Measurements from ENCODE around the gene NDST1.

The NDST1 gene

GRCh38 chr5:150549735-150550134 is 41.8 kb downstream of the NDST1 start:
- no peak for DNase-seq

DNA sequence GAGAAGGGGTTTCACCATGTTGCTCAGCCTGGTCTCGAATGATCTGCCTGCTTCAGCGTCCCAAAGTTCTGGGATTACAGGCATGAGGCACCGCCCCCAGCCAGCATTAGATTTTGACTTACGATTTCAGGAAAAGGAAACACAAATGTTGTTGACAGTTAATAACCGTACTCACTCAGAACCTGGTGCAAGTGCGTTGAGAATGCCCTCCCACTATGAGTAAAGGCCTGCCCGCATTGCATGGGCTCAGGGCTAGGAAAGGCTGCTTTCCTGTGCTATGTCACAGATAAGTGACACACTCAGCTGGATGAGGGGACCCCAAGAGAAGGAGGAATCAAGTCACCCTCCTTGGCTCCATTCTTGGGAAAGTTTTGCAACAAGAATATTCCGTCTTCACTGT is 42.4 kb downstream of the NDST1 start:
- DNase-seq = no peak

GRCh38 chr5:150551066-150551465 is 43.1 kb downstream of the NDST1 start:
- DNase-seq = no peak

GRCh38 chr5:150553402-150553801 is 45.5 kb downstream of the NDST1 start:
- no peak for DNase-seq

GRCh38 chr5:150553911-150554310 is 46.0 kb downstream of the NDST1 start:
- DNase-seq = no peak

- no peak for DNase-seq
These were observed 46.9 kb downstream of the NDST1 start for GRCh38 chr5:150554857-150555256.

DNA sequence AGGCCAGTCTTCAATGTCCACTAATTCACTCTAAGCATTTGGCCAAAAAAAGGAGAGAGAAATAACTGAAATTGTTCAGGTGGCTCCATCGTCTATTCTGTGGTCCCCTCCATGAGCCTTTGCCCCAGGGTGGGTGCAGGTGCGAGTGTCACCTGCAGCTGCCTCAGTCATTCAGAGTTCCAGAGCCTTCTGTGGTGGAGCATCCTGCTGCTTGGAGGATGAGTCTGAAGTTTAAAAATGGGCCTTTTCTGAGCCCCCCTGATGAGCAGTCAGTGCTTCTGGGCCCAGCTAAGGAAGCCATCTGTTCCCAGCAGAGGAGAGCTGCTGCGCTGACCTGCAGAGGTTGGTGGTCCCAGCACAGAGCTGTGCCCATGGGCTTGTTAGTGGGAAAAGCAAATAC is 48.2 kb downstream of the NDST1 start:
- DNase-seq = no peak

DNA sequence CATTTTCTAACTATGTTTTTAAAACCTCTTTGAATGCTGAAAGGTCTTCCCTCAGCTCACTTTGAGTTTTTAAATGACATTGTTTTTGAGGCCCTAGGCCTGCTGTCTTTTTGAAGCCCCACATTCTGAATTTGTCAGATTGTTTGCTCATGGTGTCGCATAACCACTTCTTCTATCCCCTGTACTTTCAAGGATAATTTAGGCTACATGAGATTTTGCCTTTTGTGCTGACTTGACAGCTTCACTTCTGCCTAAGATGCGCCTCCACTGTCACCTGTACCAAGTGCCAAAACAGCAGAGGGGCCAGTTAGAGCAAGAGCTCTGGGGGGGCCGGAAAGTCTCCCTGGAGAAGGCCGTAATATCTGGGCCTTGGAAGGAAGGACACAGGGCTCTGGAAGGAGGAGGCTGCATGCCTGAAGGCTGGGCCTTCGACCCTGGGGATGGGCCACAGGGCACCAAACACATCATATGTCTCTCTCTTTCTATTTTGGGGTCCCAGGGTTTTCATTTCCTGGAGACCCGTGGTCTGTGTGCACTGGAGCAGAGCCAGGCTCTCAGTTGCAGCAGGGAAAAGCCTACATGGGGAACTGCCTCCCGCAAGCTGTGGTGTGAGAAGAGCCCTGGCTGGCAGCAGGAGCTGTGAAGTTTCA is 49.1 kb downstream of the NDST1 start:
- DNase-seq = no peak

DNA sequence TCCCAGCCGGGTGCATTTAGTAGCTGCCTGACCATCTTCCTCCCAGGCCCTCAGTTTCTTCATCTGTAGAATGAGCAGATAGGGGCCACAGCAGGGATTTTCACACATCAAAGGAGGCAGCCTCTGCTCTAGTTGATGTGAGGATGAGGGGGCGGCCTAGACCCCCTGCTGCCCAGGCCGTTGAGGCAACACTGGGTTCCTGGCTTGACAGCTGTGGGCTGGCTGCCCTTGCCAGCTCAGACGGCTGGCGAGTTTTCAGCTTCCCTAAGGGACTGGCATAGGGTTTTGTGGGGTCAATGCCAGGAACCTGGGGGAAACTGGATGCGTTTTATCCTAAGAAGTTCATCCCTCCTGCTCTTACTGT is 49.6 kb downstream of the NDST1 start:
- no peak for DNase-seq

DNA sequence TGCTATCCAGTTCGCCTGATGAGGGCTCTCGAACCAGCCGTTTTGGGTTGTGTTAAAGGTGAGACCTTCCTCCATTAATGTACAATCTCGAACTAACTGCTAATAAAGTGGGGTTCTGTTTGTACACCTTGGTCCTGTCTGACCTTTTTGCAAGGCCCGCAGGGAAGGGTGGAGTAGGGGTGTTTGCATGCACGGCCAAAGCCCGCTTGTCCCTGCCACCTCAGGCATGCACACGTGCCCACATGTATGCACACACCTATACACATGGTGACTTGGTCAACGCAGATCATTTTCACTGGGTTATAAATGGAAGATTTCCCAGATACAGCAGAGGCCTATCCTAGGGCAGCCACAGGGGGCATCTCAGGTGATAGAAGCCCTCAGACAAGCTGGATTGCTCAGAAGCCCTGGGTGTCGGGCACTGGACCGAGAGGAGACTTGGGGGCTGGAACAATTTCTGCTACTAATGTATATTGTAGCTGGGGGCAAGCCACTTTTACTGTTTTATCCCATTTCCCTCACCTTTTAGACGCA is 50.2 kb downstream of the NDST1 start:
- no peak for DNase-seq

DNA sequence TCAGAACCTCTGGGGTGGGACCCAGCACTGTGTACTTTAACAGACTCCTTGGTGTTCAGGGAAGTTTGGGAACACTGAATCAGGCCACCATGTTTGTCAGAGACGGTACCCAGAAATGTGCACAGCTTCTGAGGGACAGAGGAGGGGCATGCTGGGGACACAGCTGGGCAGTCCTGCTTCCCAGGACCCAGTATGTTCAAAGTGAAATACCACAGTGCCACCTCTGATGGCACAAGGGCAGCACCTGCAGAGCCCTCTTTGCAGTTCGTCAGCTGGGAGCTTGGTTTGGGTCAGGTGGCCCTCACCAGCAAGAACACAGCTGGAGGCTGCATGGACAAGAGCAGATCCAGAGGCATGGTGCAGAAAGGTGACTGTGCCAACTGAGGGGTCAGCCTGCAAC is 51.2 kb downstream of the NDST1 start:
- no peak for DNase-seq

DNA sequence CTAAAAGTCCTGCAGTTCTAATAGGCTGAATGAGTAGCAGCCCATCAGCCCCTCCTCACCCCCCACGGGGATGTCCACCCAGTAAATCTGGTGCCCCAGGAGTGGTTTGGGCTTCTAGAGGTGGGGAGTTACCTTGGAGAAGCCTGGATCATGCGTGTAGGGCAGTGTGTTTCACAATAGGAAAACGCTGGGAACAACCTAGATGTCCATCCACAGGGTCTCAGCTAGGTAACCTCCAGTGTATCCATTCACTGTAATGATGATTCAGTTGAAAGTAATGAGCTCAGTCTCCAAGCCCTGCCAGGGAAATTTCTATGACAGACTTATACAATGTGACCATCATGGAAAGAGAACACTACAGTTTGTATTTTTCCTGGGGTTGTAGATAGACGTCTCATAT is 51.8 kb downstream of the NDST1 start:
- DNase-seq = no peak

DNA sequence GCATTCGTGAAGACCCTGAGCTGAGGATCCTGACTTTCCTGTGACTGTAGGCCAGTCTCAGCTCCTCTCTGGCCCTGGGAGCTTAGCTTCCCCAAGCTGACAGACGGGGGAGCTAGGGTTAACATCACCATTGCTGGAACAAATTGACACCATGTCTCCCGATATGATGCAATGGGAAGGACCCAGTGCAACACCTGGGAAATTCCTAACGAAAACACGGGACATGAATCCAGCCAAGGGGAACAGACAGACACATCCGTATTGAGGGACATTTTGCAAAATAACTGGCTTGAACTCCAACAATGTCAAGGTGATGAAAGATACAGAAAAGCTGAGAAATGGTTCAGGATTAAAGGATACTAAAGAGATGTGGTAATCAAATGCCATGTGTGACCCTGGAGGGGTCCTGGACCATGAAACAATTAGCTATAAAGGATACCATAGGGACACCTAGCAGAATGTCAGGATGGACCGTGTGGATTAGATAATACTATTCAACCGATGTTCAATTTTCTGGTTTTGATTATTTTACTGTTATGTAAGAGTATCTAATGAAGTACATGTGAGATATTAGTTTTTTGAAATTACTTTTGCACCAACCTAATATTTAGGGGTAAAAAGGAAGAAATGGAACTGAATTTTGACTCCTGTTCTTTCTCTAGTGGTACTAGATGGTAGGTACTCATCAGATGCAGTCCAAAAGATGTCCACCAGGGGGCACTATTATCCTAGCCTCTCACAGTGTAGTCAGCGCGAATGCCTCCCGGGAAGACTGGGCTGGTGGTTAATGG is 52.7 kb downstream of the NDST1 start:
- peak; percentile 89 for DNase-seq

DNA sequence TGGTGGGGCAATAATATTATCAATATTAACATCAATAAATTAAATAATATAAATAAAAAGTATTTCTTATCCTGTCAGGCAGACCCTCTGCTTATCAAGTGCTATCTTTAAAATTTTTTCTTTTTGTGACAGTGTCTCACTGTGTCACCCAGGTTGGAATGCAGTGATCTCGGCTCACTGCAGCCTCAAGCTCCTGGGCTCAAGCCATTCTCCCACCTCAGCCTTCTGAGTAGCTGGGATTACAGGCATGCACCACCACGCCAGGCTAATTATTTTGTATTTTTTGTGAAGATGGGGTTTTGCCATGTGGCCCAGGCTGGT is 53.2 kb downstream of the NDST1 start:
- no peak for DNase-seq

DNA sequence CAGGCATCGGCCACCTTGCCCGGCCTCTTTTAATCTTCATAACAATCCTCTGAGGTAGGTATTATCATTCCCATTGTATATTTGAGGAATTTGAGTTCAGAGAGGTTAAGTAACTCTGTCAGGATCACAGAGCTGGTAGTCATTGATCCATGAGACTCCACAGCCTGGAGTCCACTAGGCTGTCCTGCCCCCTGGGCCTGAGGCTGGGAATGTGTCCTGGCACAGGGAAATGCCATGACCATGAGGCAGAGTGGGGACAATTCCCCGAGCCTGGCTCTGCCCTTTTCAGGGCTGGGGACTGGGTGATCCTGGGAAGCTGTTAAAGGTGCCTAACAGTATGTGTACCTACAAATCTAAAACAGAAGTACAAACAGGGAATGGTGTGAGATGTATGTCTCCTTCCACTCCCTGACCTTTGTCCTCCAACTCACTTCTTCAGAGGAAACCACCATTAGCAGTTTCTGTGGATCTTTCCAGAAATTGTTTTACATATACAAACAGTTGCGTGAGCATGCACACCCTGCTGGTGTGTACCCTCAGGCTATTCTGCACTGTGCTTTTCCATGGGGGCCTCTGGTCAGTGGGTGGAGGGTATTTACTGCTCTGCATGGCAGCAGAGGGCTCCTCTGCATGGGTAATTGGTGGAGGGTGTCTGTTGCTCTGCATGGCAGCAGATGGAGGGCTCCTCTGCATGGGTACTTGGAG is 53.8 kb downstream of the NDST1 start:
- DNase-seq = peak; percentile 35

GRCh38 chr5:150562832-150563231 is 54.9 kb downstream of the NDST1 start:
- DNase-seq = no peak

GRCh38 chr5:150565868-150566267 is 57.9 kb downstream of the NDST1 start:
- DNase-seq = no peak

DNA sequence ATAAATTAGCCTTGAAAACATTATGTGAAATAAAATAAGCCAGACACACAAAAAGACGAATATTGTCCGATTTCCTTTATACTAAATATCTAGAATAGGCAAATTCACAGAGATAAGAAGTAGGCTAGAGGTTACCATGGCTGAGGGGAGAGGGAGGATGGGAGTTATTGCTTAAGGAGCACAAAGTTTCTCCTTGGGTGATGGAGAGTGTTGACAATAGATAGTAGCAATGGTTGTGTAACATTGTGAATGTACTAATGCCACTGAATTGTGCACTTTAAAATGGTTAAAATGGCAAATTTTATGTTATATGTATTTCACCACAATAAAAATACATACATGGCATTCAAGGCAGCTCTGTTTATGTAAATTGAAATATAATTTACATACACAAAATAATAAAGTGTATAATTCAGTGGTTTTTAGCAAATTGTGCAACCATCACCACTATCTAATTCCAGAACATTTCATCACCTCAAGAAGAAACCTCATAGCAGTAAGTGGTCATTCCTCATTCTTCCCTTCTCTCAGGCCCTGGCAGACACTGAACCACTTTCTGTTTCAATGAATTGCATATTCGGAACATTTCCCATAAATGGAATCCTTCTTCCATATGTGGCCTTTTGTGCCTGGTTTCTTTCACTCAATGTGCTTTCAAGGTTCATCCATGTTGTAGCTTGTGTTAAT is 59.2 kb downstream of the NDST1 start:
- peak; percentile 27 for DNase-seq

DNA sequence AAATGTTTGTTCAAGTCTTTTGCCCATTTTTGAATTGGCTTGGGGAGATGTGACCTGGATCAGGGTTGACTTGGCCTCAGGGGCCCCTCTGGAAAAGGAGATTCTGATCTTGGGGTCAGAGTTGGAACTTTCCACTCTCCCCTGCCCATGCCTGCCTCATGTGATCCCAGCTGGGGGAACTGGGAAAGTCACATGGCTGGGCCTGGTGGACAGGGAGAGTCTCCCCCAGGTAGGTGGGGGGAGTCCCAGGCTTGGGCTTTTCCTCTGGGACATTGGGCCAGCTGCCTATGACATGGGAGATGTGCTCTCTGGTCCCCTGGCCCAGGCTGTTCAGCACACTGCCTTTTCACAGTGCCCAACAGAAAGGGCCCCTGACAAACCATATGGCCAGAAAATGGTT is 60.7 kb downstream of the NDST1 start:
- peak; percentile 22 for DNase-seq

- DNase-seq = peak; percentile 24
These were observed 62.4 kb downstream of the NDST1 start for GRCh38 chr5:150570333-150570732.

DNA sequence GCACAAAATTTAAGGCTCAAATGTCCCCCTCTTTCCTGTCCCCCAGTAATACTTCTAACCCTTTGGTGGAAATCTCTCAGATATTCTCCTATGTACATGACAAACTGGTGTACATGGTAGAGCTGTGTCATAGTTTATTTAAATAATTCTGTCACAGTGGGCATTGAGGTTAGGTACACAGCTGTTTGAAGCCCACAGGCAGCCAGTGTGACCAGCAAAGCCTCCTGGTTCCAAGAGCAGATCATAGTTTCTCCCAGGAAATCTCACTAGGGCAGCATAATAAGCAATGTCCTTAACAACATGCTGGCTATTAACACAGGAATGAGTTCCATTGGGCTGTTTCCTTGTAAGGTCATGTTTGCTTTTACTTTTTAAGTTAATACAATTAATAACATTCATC is 63.9 kb downstream of the NDST1 start:
- DNase-seq = peak; percentile 30

GRCh38 chr5:150573216-150573615 is 65.3 kb downstream of the NDST1 start:
- peak; percentile 29 for DNase-seq

Measured in right forelimb (tissue), 1 donor.